Ovary (tissue), 3 donors: ENCODE measurements around the gene DOHH.

Experiments
- CTCF ChIP-seq, 3 donors: fragments of 450-650 bp in 2 of 3; fragments of 200-600 bp in 1 of 3; IDR thresholded peaks; one replicate each; pipeline versions ENCODE4 v1.5.1 to v1.8.0; 2016 to 2022; ENCODE audit warnings: antibody characterized with exemption in 3 of 3, mild to moderate bottlenecking in 1 of 3
- EP300 ChIP-seq: sonication (generic); formaldehyde crosslinking; IDR thresholded peaks from one replicate; pipeline ENCODE4 v1.6.1; 2017; ENCODE audit warnings: antibody characterized with exemption
- donor health status: DM: no; HTN: no; CAD: no.

GRCh38 chr19:3499738-3500428 lies 591 bp downstream of the DOHH start:
- no peak for TF ChIP-seq CTCF (IDR thresholded peaks at IDR 0.05)
- no peak for TF ChIP-seq EP300
